Measurements from ENCODE around the gene BRI3. TPM values are rescaled to one million over a fixed set of nuclear protein-coding genes. Genes with fewer than 3 reads are reported as not detected.

Gene BRI3
- total and polyA plus RNA-seq, 2 of the 13 experiments (the other 11 are each of a cell fraction or from before 2014, with no cell fraction given): 54.0 to 103 TPM

DNA sequence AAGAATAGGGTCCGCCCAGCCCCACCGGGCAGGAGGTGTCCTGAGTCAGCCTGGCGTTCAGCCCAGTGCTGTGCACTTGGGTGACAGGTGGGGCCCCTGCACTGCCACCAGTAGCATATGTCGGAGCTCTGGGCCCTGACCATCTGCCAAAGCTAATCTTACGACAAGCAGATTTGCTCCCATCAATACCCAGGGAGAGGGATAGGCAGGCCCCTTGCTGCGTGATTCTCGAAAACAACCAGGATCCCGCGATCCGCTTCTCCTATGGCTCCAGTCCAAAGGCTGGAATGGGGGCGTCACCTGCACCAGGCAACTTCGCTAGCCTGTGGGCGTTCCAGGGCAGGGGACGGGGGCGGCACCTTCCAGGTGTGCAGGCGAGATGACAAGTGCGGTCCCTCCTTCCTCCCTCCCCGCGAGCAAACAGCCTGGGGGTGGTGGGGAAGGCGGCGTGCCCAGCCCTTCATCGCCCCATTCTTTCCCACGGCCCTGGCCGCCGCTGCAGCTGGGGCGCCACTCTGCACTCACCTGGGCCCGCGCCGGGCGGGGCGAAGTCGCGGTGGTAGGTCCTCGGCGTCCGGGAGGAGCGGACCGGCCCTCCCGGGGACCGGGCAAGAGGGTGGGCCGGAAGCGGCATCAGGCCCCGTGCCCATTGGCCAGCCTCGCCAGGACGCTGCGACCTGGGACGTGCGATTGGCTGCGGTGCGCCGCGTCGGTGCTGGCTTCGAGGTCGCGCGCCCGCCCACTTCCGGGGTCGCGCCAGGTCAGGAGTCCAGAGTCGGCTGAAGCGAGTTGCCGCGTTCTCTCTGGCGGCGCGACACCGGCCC, 29.7 kb upstream of the BRI3 start, which contains the start of gene TECPR1 (continued):
- TF ChIP-seq ZNF564 (CRISPR knock-in tag; IDR thresholded peaks at IDR 0.05) (0 out of 2 replicates have a peak, but pooled peaks have one; percentile 13), IRF2 (CRISPR knock-in tag; IDR thresholded peaks at IDR 0.05) (0 out of 2 replicates have a peak, but pooled peaks have one; percentile 29), NFE2 (CRISPR knock-in tag; IDR thresholded peaks at IDR 0.05) (no peak), FOXJ3 (CRISPR knock-in tag; IDR thresholded peaks at IDR 0.05; ENCODE audit: borderline replicate concordance) (no peak), ZBTB49 (CRISPR knock-in tag; IDR thresholded peaks at IDR 0.05; ENCODE audit: borderline replicate concordance) (no peak), PLRG1 (conservative IDR thresholded peaks at IDR 0.05) (no peak), ESRRA (CRISPR knock-in tag; IDR thresholded peaks at IDR 0.05; ENCODE audit: low read depth) (no peak; the same call in 1 of the 2 replicates), HCFC1 (IDR thresholded peaks at IDR 0.05; ENCODE audit: low read depth, low read length) (no peak; the same call in 1 of the 2 replicates), REL (CRISPR knock-in tag; conservative IDR thresholded peaks at IDR 0.05) (no peak), FIP1L1 (IDR thresholded peaks at IDR 0.05; ENCODE audit: borderline replicate concordance, insufficient read depth, low read depth, low read length) (no peak), ZNF557 (CRISPR knock-in tag; IDR thresholded peaks at IDR 0.05) (no peak), FOXP4 (CRISPR knock-in tag; IDR thresholded peaks at IDR 0.05) (no peak), TARDBP (CRISPR knock-in tag; IDR thresholded peaks at IDR 0.05) (no peak), ZNF781 (CRISPR knock-in tag; IDR thresholded peaks at IDR 0.05; ENCODE audit: borderline replicate concordance, not compliant biosample characterization) (no peak), ZNF749 (CRISPR knock-in tag; IDR thresholded peaks at IDR 0.05; ENCODE audit: borderline replicate concordance) (no peak), ZBTB38 (CRISPR knock-in tag; IDR thresholded peaks at IDR 0.05) (peak; percentile 85; the same call in 1 of the 2 replicates)
- TF ChIP-seq, protein P1, sequence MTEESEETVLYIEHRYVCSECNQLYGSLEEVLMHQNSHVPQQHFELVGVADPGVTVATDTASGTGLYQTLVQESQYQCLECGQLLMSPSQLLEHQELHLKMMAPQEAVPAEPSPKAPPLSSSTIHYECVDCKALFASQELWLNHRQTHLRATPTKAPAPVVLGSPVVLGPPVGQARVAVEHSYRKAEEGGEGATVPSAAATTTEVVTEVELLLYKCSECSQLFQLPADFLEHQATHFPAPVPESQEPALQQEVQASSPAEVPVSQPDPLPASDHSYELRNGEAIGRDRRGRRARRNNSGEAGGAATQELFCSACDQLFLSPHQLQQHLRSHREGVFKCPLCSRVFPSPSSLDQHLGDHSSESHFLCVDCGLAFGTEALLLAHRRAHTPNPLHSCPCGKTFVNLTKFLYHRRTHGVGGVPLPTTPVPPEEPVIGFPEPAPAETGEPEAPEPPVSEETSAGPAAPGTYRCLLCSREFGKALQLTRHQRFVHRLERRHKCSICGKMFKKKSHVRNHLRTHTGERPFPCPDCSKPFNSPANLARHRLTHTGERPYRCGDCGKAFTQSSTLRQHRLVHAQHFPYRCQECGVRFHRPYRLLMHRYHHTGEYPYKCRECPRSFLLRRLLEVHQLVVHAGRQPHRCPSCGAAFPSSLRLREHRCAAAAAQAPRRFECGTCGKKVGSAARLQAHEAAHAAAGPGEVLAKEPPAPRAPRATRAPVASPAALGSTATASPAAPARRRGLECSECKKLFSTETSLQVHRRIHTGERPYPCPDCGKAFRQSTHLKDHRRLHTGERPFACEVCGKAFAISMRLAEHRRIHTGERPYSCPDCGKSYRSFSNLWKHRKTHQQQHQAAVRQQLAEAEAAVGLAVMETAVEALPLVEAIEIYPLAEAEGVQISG (CRISPR knock-in tag; IDR thresholded peaks at IDR 0.05): peak; percentile 85
- TF ChIP-seq, protein P2, sequence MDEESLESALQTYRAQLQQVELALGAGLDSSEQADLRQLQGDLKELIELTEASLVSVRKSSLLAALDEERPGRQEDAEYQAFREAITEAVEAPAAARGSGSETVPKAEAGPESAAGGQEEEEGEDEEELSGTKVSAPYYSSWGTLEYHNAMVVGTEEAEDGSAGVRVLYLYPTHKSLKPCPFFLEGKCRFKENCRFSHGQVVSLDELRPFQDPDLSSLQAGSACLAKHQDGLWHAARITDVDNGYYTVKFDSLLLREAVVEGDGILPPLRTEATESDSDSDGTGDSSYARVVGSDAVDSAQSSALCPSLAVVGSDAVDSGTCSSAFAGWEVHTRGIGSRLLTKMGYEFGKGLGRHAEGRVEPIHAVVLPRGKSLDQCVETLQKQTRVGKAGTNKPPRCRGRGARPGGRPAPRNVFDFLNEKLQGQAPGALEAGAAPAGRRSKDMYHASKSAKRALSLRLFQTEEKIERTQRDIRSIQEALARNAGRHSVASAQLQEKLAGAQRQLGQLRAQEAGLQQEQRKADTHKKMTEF (CRISPR knock-in tag; IDR thresholded peaks at IDR 0.05): peak; percentile 77; the same call in 1 of the 2 replicates
